ENCODE data around the gene MARCHF9.

The MARCHF9 gene

DNA sequence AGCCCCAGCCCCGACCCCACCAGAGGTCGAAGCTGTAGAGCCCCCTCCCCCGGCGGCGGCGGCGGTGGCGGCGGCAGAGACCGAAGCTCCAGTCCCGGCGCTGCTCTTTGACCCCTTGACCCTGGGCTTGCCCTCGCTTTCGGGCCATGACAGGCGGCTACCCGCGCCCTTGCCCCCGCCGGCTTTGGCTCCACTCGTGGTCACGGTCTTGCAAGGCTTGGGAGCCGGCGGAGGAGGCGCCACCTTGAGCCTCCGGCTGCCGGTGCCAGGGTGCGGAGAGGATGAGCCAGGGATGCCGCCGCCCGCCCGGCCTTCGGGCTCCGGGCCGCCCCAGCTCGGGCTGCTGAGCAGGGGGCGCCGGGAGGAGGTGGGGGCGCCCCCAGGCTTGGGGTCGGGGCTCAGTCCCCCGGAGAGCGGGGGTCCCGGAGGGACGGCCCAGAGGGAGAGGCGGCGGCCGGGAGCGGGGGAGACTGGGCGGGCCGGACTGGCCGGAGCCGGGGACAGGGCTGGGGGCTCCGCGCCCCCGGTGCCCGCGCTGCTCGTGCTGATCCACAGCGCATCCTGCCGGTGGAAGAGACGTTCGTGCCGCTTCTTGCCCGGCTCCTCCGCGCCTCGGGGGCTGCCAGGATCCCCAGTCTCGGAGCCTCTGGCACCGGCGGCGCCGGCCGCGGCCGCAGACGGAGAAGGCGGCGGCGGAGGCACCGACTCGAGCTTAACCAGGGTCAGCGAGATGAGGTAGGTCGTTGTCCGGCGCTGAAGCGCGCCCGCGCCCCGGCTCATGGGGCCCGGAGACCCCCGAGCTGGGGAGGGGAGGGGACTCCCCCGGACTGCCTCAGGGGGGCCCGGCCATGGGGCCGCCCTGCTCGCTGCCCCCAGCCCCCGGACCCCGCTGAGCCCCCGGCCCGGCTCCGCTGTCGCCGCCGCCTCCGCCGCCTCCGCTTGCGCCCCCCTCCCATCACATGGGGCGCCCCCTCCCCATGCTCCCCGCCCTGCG, 17.1 kb upstream of the MARCHF9 start:
- no peak for DNase-seq

DNA sequence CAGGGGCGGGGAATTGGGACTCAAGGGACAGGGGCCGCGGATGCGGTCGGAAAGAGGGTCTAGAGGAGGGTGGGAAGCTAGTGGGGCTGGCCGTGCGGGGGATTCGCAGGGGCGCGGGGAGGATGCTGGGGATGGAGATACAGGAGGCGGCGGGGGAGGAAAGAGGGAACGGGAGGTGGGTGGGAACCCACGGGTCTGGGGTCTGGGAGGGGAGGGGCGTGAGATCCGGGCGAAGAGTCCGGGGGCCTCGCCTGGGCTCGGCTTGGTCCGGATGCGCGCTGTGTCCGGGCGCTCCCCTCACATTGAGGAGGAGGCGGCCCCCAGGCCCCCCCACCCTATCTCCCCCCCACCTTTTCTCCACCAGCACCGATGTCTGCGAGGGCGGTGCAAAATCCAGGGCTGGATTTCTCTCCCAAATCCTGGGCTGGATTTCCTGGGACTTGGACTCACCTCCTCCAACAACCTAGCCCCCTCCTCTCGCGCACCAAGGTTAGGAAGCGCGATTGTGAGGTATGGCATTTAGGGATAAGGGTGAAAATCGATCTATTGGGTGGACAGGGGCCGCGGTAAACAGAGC, 16.2 kb upstream of the MARCHF9 start, which contains the start of gene AGAP2:
AGAP2 (minus strand) TSS at position 82 of the 577 bp plus-strand sequence. CDS start 496 bp downstream, outside the sequence.
- no peak for DNase-seq

DNA sequence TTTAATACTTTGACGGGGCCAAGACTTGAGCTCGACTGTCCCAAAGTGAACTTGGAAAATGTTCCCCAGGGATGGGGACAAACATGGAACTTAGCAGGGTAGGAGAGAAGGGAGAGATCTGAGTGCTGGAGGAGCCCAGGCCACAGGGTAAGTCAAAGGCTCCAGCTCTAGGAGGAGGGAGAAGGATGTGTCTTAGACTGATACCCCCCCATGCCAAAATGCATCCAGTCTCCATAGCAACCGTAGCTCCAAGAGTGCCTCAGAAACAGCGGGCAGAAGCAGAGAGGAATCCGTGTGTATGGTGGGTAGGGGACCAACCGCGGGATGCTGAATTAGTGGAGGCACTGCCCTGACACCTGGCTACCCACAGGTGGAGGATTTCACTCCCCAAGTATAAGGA, 15.5 kb upstream of the MARCHF9 start:
- DNase-seq = no peak

DNA sequence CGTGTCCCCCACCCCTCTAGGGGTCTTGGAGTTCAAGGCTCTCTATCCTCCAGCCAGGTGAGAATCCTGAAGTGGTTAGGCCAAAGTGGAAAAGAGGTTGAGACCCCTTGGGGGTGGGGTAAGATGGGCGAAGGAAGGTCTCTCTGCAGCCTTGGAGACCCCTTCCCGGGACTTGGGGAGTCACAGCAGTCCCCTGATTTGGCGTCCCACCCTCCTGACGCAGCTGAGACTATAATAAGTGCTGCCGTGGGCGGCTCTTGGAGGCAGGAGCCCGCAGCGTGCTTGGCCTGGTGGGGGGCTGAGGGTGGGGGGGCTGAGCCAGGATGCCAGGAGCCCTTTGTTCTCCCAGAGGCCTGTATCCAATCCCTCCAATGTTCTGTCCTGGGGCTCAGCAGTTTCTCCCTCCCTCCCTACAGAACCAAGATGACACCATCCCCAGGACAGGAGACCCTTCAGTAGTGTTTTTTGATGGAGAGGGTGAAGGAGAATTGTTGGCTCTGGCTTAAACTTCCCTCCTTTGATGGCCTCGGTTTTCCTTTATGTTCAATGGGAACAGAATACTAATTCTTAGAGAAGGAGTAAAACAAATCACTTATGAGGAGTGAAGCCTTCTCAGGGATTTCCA, 14.9 kb upstream of the MARCHF9 start:
- no peak for DNase-seq

DNA sequence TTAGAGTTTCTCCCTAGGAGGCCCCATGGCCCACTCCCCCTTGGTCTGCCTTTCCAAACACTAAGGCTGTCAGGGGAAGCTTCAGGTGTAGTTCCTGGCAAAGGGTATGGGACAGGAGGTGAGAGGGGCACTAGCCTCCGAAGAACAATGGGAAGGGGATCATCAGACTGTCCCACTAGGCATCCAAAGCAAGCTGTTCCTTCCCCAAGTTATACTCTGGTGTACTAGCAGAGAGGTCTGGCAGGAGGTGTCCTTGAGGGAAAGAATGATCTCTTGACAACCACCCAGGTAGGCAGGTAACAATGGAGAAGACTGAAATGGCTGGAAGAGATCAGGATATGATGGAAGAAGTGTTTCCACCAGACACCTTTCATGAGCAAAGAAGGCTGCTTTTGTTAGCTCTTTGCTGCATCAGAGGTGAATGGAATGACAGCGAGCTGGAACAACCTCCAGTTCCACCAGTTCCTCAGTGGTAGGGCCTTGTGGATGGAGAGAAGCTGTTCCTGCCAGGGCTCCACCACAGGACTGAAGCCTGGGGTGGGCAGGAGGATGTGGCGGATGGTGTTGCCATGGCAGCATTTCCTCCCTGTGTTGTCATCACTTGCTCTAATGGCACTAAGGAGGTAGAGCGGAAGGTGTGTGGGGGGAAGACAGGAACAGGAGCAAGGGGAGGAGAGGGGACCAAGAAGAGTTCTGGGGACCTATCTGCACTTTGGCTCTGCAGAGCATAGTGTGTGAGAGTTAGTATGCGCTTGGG, 14.1 kb upstream of the MARCHF9 start:
- no peak for DNase-seq

DNA sequence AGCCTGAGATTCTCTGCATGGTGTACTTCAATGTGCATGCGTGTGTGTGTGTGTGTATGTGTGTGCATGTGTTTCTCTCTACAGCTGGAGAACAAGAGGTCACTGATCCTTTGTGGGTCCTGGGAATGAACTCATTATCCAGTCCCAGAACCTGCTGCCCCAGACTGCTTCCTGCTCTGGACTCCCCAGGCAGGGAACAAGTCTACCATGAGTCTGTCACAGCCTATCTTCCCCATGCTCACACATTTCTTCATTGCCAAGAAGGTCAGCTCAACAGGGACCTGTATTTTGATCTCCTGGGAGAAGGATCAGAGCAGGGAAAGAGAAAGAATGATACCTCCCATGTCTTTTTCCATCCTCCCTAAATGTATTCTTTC, 13.5 kb upstream of the MARCHF9 start:
- no peak for DNase-seq

DNA sequence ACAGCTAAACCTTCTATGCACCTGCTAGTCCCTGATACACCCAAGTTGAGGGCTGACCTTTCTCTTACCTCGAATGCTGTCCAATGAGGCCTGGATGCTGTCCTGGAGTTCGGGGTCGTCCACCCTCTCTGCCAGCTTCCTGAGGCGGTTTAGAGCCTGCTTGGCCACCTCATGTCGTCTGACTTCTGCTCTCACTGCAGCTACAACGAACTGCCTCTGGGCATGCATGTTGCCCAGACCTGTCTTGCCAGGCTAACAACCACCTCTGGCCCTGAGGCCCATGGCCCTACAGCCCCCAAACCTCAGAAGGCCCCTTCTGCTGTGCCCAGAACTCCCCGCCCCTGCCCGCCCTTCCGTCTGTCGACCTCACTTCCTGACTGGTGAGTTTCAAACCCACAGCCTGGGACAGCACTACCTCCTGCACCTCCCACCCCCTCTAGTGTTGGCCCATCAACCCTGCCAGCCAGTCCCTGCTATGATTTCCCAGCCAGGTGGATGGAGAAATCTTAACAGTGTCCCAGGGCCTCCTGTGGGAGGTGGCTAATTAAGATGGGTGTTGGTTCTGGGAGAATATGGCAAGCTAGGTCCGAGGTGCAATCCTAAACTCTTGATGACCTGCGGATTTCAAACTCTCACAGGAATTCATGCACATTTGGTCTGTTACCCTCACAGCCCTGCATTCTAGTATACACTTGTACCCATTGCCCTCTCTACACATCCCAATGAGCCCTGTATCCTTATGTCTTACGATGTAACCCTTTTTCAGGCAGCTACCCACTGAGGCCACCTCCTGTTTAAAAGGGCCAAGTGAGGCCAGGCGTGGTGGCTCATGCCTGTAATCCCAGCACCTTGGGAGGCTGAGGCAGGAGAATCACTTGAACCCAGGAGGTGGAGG, 12.8 kb upstream of the MARCHF9 start:
- DNase-seq = peak; percentile 47

DNA sequence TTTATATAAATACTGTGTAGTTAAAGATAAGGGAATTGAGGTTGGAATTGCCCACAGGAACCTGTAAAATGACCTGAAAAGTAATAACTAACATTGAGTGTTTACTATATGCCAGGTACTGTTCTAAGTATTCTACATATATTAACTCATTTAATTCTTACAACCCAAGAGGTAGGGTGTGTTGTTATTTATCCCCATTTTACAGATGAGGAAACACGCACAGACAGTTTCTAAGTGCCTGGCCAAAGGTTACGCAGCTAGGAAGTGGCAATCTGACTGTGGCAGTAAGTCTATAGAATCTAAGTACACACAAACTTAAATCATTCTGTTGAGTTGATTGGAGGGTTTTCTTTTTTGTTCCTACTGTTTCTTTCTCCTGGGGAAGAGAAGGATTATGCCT, 11.1 kb upstream of the MARCHF9 start:
- DNase-seq = no peak

DNA sequence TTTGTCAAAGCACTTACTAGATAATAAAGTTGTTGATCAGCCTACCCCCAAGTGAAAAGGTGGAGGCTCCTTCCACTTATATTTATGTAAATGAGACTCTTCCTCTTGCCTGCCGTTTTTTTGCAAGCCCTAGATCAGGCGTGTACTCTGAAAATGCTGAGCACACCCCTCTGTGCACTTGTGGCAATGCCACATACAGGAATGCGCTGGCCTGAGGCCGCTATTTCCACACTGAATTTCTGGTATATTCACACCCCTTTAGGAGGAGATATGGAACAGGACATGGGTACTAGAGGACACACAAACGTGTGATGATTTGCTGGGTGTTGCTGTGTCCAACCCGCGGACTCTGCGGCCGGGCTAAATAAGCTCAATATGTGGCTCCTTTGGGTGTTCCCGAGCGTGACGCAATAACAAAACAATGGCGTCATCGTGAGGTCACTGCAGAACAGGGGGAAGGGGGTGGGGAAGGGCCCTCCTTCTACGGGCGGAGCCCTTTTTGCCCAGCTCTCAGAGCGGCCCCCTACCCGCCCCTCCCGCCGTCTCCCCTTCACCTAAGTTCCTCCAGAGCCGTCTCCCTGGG, 10.6 kb upstream of the MARCHF9 start:
- DNase-seq = no peak

DNA sequence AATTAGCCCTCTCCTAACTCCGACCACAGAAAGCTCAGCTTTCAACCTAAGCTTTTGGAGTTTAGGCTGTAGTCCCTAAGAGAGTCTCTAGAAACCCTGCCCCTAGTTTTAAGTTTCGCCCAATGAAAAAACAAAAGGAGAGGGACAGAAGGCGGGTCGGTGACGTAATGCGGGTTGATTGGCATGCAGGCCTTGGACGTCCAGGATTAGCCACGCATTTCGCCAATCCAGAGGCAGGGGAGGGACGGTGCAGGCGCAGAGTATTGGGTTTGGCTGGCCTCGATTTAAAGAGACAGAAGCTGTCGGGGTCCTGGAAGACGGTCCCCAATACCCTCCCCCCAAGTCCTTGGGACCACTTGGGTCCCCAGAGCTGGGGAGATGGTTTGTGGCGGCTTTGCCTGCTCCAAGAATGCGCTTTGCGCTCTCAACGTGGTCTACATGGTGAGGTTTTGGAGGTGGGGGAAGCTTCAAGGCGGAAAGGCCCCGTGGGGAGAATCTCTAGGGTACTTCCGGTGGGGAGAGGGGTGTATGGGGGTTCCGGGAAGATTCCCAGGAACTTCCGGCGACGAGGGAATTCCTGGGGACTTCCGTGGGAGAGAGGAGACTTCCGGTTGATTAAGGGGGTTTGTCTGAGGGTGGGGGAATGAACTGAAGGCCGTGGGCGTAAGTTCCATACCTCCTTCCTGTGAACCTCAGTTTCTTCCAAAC, 10.0 kb upstream of the MARCHF9 start, which contains the start of gene TSPAN31:
TSPAN31 (plus strand) TSS at position 263 of the 708 bp plus-strand sequence; CDS start at position 379, 116 bp downstream.
- peak; percentile 47 for DNase-seq

DNA sequence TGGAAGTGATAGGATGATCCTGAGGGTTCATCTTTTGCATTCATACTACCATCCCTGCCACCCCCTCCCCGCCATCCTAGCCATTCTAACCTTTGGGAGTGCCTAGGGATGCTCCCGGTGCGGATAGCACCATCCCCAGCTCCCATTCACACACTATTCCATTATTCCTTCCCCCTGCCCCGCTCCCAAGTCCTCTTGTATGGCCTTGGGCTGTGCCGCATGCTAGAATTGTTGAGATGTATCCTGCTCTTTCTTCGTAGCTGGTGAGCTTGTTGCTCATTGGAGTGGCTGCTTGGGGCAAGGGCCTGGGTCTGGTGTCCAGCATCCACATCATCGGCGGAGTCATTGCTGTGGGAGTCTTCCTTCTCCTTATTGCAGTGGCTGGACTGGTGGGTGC, 9.4 kb upstream of the MARCHF9 start:
- DNase-seq = no peak

DNA sequence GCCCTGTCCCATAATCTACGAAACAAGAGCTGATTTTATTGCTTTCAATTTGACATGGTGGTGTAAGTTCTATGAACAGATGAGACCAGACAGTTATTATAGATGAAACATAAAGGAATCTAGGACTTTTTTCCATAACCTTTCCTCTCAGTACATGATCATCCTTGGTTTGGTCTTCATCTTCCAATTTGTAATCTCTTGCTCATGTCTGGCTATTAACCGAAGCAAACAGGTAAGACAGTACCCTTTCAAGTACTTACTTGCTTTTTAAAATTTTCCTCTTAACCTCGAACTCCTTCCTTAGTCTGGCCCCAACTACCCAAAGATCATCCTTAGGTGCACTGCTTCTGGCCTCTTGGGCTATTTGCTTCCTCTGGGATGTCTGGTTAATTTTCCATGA, 8.9 kb upstream of the MARCHF9 start:
- no peak for DNase-seq

DNA sequence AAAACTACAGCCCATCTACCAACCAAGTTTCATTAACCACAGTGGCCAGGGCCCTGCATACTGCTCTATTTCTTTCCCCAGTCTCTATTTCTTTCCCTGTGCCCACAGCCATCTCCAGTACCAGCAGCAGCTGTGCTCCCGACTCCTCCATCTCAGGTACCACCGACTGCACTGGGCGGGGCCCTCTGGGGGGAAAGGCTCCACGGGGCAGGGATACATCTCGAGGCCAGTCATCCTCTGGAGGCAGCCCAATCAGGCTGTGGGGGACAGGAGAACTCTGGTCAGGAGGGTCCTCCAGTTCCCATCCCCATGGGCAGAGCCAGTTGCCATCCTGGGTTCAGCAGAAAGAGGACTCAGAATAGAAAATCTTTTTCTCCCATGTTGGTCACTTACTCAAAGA, 5.8 kb upstream of the MARCHF9 start:
- DNase-seq = no peak

DNA sequence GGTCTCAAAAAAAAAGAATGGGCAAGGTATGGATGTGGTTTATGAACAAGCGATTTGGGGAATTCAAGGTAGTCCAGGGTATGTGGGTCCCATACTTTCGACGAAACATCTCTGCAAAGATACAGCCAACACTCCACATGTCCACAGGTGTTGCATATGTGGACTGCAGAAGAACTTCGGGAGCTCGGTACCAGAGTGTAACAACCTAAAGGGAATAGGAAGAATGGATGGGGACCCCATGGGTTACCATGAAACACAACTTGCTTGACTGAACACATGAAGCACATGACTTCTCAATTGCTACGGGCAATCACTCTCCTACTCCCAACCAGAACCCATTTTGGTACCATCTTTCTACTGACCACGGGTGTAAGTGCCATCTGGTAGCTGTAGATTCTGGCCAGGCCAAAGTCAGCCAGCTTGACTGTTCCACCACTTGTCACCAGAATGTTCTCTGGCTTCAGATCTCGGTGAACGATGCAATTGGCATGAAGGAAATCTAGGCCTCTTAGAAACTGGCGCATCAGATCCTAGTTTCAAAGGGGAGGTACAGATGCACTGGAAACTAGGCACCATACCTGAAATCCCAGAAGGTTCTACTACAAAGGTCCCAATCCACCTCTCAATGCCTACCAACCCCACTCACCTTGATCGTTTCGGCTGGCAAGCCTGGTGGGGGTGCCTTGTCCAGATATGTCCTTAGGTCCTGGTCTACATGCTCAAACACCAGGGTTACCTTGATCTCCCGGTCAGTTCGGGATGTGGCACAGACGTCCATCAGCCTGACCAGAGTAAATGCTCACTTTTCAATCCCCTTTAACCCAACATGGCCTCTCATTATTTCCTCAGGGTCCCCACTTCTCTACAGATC, 4.1 kb upstream of the MARCHF9 start:
- DNase-seq = no peak

DNA sequence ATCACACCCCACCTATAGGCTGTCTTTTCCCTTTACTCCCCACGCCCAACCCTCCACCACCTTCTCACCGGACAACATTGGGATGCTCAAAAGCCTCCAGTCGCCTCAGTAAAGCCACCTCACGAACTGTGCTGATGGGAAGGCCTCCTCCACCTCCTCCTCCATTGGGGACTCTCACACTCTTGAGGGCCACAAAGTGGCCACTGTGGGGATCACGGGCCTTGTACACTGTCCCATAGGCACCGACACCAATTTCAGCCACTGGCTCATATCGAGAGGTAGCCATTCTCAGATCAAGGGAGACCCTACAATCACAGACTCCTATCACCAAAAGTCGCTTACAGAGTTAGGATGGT, 3.5 kb upstream of the MARCHF9 start:
- DNase-seq = no peak

DNA sequence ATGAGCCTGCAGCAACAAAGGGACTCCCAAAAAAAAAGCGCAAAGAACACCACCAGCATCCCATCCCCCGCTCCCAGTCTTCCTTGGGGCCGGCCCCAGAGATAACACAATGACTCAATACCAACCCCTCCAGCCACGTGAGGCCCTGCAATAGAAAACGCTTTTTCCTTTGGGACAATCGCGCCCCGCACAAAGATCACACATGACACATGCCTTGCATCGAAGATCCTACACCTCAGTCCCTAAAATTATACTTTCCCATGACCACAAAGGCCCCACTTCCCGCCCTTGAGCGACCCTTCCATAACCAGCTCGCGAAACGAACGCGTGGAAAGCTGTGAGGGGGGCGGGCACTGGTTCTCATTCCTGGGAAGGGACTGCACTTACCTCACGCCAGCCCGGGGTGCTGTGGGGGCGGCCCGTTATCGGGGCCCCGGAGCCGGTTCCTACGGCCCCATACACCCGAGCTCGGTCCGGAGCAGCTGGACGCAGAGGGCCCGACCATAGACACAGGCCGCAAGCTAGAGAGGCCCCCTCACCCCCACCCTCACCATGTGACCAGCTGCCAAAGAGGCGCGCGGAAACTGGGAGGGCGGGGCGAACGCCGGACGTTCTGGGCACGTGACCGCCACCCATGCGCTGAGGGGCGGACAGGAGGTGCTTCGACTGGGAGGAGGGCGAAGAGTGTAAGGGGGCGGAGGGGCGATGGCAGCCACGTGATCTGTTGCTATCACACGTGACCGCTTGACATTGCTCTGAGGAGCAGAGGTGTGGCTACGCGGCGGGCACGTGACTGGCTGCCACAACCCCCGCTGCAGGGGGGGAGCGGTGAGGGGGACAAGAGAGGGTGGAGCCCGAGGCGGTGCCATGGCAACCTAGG, 2.9 kb upstream of the MARCHF9 start, which contains the start of gene CDK4:
CDK4 (minus strand) TSS at position 523 of the 880 bp plus-strand sequence. CDS start 593 bp downstream, outside the sequence.
- peak; percentile 99 for DNase-seq

DNA sequence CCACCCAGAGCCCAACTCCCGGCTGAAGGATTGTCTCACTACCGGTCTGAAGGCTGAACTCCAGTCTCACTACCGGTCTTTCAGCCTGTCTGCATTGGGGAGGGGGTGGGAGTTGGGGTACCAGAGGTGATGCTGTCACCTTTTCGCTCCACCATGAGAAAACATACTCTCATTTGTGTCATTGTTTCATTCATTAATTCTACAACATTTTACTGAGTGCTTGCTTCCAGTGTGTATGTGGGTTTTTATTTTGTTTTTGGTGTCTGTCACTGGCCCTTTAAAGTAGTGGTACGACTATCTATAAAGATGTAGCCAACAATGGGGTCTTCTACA, 2.3 kb upstream of the MARCHF9 start:
- no peak for DNase-seq

DNA sequence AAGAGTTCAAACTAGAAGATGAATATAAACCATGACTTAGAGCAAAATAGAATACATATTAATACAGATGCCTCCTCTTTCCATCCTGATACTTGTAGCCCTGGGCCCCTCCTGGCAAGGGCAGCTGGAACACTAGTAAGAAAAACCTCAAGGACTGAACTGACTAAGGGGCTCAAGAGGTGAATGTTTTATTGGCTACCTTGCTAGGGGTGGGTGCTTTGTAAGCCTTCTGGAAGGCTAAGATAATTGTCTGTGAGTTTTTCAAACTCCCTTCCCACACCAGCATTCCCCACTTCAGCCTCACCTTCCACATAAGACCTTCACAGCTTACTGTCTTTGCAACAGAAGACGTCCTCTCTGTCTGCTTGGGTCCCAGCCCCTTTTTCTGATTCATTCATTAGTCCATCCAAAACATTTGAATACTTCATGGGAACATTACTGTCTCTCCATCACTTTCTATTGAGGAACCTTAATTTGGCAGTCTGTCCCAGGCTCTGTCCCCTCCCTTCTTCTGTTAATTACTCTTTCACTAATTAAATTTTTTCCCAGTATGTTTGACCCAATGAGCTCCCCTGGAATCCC, 1.1 kb upstream of the MARCHF9 start:
- no peak for DNase-seq

DNA sequence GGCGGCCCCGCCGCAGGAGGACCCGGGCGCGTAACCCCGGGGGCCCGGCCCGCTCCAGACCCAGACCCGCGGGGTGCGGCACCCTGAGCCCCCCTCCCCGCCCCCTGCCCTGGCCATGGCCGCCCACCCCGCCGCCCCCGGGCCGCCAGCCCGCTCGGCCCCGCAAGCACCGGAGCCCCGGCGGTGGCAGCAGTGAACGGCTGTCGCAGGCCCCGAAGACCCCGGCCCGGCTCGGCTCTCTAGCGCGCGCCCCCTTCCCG, 221 bp downstream of the MARCHF9 start:
- DNase-seq = no peak

All from activated gamma-delta T cell (primary cell).